HG03521 (cell line): Measurements from ENCODE around the gene GLRA2.

ENCODE experiments used
- ATAC-seq: cut with Tn5 transposase; IDR thresholded peaks from one replicate; pipeline ENCODE4 v1.9.1; 2021; ENCODE audit warnings: mild to moderate bottlenecking, moderate library complexity; ENCODE audit not compliant: unreplicated experiment

The GLRA2 gene

GRCh38 chrX:14697451-14697850, 168.1 kb downstream of the GLRA2 start:
- no peak for ATAC-seq

GRCh38 chrX:14698790-14699189, 169.5 kb downstream of the GLRA2 start:
- no peak for ATAC-seq

GRCh38 chrX:14700982-14701381, 171.6 kb downstream of the GLRA2 start:
- no peak for ATAC-seq

- no peak for ATAC-seq
Observed at GRCh38 chrX:14702145-14702544, 172.8 kb downstream of the GLRA2 start.

GRCh38 chrX:14712096-14712495, 182.8 kb downstream of the GLRA2 start:
- ATAC-seq, result no peak

- ATAC-seq, result no peak
Observed at GRCh38 chrX:14717949-14718348, 188.6 kb downstream of the GLRA2 start.

- no peak for ATAC-seq
Observed at GRCh38 chrX:14718403-14718802, 189.1 kb downstream of the GLRA2 start.

- no peak for ATAC-seq
Observed at GRCh38 chrX:14729058-14729457, 199.7 kb downstream of the GLRA2 start.

GRCh38 chrX:14738643-14739042, 209.3 kb downstream of the GLRA2 start:
- ATAC-seq, result no peak

GRCh38 chrX:14753441-14753840, 224.1 kb downstream of the GLRA2 start:
- ATAC-seq, result no peak

- no peak for ATAC-seq
Observed at GRCh38 chrX:14758029-14758491, 228.7 kb downstream of the GLRA2 start.

- ATAC-seq, result no peak
Observed at GRCh38 chrX:14775416-14775815, 246.1 kb downstream of the GLRA2 start.

GRCh38 chrX:14776901-14777300, 247.6 kb downstream of the GLRA2 start:
- ATAC-seq, result no peak

- no peak for ATAC-seq
Observed at GRCh38 chrX:14777525-14777924, 248.2 kb downstream of the GLRA2 start.

GRCh38 chrX:14779580-14779979, 250.2 kb downstream of the GLRA2 start:
- ATAC-seq, result no peak
